ENCODE results near the gene CCDC159. TPM values are rescaled to one million over a fixed set of nuclear protein-coding genes. Genes with fewer than 3 reads are reported as not detected.

Gene CCDC159
- total RNA-seq, 4 donors from 2014 or later, result 8.4 to 20.1 (median 10.4) TPM

- intact Hi-C loops (cut with DNase I; ENCODE audit: low total_unique reads), result no loop called here
- 1% methylated on average over 27 to 41 of the region's 65 CpGs for WGBS, 2 donors
- peak in 1 of 2 donors; percentile 90 for DNase-seq (ENCODE audit: low spot score in 2 of 2)
- TF ChIP-seq, protein P1, sequence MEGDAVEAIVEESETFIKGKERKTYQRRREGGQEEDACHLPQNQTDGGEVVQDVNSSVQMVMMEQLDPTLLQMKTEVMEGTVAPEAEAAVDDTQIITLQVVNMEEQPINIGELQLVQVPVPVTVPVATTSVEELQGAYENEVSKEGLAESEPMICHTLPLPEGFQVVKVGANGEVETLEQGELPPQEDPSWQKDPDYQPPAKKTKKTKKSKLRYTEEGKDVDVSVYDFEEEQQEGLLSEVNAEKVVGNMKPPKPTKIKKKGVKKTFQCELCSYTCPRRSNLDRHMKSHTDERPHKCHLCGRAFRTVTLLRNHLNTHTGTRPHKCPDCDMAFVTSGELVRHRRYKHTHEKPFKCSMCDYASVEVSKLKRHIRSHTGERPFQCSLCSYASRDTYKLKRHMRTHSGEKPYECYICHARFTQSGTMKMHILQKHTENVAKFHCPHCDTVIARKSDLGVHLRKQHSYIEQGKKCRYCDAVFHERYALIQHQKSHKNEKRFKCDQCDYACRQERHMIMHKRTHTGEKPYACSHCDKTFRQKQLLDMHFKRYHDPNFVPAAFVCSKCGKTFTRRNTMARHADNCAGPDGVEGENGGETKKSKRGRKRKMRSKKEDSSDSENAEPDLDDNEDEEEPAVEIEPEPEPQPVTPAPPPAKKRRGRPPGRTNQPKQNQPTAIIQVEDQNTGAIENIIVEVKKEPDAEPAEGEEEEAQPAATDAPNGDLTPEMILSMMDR (IDR thresholded peaks at IDR 0.05), result peak in 1 of 3 donors; percentile 20
- TF ChIP-seq POLR2A (IDR thresholded peaks at IDR 0.05), result no peak
- H3K4me3 ChIP-seq (ENCODE audit: low read depth, poor library complexity, severe bottlenecking), result peak overlapping the region; percentile 6
Measured at GRCh38 chr19:11382898-11383705, 36.8 kb downstream of the CCDC159 start.

GRCh38 chr19:11383706-11384048, 37.4 kb downstream of the CCDC159 start:
- intact Hi-C loops (cut with DNase I; ENCODE audit: low total_unique reads), result no loop called here
- no peak overlapping the region for H3K4me3 ChIP-seq (ENCODE audit: low read depth, poor library complexity, severe bottlenecking)
- TF ChIP-seq, protein P1 (IDR thresholded peaks at IDR 0.05), result no peak
- TF ChIP-seq POLR2A (IDR thresholded peaks at IDR 0.05), result no peak
- no peak for DNase-seq (ENCODE audit: low spot score in 2 of 2)
- 3 to 4% methylated on average over 7 of the region's 9 CpGs for WGBS, 2 donors

- intact Hi-C loops (cut with DNase I; ENCODE audit: low total_unique reads), result no loop called here
- no peak overlapping the region for H3K4me3 ChIP-seq (ENCODE audit: low read depth, poor library complexity, severe bottlenecking)
- no peak for DNase-seq (ENCODE audit: low spot score in 2 of 2)
- TF ChIP-seq, protein P1 (IDR thresholded peaks at IDR 0.05), result no peak
- no peak for TF ChIP-seq POLR2A (IDR thresholded peaks at IDR 0.05)
- 86 to 87% methylated on average over 5 of the region's 5 CpGs for WGBS, 2 donors
Measured at GRCh38 chr19:11384778-11385129, 38.4 kb downstream of the CCDC159 start.

- TF ChIP-seq, protein P1 (IDR thresholded peaks at IDR 0.05), result no peak
- no peak for DNase-seq (ENCODE audit: low spot score in 2 of 2)
- no peak overlapping the region for H3K4me3 ChIP-seq (ENCODE audit: low read depth, poor library complexity, severe bottlenecking)
- WGBS, 2 donors, result 72 to 79% methylated on average over 19 of the region's 19 CpGs
- intact Hi-C loops (cut with DNase I; ENCODE audit: low total_unique reads), result no loop called here
Measured at GRCh38 chr19:11387162-11388034, 41.1 kb downstream of the CCDC159 start.

GRCh38 chr19:11390359-11390758, 44.0 kb downstream of the CCDC159 start:
- intact Hi-C loops (cut with DNase I; ENCODE audit: low total_unique reads), result no loop called here
- no peak for TF ChIP-seq POLR2A (IDR thresholded peaks at IDR 0.05)
- TF ChIP-seq, protein P1 (IDR thresholded peaks at IDR 0.05), result no peak
- no peak overlapping the region for H3K4me3 ChIP-seq (ENCODE audit: low read depth, poor library complexity, severe bottlenecking)
- no peak for DNase-seq (ENCODE audit: low spot score in 2 of 2)
- 92% methylated on average over 2 of the region's 2 CpGs for WGBS, 2 donors
